ENCODE measurements around the gene YIPF1.
A peak's percentile ranks its signal among the peaks of the same experiment; 100 is the strongest.
"Not testable (repeated sequence)": the region's sequence is repeated elsewhere in the genome, so short reads cannot be mapped to it uniquely, and the experiment has no call there.

YIPF1 gene

DNA sequence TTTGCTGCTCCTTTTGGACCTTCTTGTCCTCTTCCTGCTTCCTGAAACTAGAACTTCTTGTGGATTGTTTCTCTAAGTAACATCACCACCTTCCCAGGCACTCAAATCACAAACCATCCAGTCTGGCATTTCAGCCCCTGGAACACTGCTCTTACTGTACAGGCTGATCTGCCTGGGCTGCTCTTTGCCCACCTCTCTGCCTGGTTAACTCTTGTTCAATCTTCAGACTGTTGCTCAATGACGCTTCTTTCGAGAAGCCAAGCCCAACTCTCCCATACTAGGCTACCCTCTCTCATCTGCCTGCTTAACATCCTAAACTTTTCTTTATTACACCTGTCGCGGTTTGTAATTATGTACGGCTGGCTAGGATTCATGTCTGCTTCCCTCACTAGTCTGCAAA is 5.0 kb upstream of the YIPF1 start:
- no peak for DNase-seq (ENCODE audit: low spot score)

DNA sequence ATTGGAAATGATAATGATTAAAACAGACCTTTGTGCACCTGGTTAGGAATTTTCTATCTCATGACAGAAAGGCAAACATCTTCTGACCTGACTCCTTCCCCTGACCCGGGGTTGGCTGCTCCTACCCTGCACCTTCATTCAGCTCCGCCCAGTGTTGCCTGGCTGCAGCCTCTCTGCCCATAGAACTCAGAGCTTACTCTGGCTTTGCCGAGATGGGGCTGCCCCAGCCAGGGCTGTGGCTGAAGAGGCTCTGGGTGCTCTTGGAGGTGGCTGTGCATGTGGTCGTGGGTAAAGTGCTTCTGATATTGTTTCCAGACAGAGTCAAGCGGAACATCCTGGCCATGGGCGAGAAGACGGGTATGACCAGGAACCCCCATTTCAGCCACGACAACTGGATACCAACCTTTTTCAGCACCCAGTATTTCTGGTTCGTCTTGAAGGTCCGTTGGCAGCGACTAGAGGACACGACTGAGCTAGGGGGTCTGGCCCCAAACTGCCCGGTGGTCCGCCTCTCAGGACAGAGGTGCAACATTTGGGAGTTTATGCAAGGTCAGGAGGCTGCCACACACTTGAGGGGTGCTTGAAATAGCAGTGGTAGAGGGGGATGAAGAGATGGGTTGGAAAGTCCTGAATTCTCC is 4.5 kb upstream of the YIPF1 start, which contains the start of gene DIO1:
Gene DIO1 (plus strand): TSS at position 189 of the 638 bp plus-strand sequence. CDS start 24 bp downstream, at position 213.
- DNase-seq (ENCODE audit: low spot score): no peak

DNA sequence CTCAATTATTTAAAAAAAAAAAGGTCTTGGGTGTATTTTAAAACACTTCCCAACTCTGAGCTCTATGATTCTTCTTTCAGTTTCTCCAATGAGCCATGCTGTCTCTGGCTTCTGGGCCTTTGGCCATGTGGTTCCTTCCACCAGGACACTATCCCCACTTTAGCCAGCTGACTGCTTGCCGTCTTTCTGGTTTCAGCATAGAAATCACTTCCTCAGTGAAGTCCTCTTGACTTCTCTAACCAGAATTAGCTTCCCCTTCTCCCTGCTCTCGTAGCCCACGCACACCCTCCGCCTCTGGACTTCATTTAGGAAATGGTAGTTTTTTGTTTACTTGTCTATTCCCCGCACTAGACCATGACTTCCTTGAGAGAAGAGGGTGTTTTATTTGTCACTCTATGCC is 3.3 kb upstream of the YIPF1 start:
- no peak for DNase-seq (ENCODE audit: low spot score)

DNA sequence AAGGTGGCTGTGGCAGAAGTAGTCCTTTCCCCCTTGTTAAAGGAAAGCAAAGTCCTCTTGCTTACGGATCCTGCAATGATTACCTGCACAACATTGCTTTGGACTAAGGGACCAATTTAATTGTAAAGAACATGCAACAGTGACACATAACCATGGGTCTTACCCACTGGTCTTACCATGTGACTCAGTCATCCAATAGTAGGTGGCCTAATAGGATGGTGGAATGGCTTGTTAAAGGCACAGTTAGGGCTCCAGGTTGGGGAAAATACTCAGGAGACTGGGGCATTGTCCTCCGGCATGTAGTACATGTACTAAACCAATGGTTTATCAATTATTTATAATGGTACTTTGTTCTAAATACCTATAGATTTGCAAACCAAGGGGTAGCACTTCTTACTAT is 2.1 kb upstream of the YIPF1 start:
- no peak for DNase-seq (ENCODE audit: low spot score)

DNA sequence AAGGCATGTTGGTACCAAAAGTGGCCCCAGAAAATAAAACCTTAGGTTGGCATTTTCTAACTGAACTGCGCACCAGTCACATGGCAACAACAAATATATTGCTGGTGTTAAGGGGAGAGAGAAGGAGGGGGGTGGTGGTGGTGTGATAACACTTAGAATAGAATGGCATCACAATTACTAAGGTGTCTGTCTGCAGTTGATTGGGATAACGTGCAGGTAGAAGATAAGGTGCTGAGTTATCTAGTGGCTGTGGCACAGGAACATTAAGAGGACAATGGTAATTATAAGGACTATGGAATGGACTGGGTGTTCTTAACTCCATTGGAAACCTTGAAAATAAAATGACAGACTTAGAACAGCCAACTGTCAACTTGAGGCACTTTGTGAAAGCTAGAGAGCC is 1.4 kb upstream of the YIPF1 start:
- no peak for DNase-seq (ENCODE audit: low spot score)

DNA sequence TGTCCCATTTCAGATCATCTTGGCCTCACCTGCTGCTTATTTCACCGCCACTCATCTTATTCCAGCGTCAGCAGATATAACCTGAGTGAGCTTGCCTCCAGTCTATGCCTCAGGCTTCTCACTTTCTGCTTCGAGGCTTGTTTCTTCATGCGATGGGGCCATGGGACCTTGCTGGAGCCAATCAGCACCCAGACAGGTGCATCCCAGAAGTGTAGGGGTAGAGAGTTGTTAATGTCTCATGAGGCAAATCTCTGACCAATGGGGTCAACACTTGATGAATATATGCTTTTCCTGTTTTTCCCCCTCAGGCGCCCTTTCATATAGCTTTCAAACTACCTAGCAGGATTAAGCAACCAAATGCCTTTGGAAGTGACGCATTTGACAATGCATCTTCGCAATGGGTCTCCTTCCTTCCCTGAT is 935 bp upstream of the YIPF1 start:
- DNase-seq (ENCODE audit: low spot score): no peak

DNA sequence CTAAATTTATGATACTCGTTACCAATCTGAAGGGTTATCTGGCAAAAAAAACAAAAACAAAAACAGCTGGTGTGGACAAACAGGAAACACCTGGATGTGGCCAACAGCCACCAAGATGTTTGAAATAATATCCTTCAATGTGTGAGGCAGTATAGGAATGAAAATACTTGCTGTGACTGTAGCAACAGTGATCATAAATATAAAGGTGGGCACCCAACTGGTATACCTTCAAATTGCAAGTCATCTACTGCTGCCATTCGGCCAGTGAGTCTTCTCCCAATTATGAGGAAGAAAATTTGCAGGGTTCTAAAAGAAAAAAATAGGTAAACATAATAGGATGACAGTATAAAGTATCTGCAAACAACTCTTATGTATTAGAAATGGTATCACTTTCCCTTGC is 916 bp downstream of the YIPF1 start:
- DNase-seq (ENCODE audit: low spot score): no peak

DNA sequence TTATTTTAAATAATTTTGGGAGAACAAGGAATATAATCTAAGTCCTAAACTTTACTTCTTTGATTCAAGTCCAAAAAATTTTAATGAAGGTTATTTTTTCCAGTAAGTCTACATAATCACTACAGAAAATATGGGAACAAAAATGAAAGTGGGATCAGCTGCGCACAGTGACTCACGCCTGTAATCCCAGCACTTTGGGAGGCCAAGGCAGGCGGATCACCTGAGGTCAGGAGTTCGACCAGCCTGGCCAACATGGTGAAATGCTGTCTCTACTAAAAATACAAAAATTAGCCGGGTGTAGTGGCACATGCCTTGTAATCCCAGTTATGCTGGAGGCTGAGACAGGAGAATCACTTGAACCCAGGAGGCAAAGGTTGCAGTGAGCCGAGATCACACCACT is 6.0 kb downstream of the YIPF1 start:
- not testable (repeated sequence) for DNase-seq (ENCODE audit: low spot score)

DNA sequence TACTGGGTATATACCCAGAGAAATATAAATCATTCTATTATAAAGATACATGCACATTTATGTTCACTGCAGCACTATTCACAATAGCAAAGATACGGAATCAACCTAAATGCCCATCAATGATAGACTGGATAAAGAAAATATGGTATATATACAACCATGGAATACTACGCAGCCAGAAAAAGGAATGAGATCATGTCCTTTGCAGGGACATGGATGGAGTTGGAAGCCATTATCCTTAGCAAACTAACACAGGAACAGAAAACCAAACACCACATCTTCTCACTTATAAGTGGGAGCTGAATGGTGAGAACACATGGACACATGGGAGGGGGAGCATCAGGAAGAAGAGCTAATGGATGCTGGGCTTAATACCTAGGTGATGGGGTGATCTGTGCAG is 7.7 kb downstream of the YIPF1 start:
- not testable (repeated sequence) for DNase-seq (ENCODE audit: low spot score)

DNA sequence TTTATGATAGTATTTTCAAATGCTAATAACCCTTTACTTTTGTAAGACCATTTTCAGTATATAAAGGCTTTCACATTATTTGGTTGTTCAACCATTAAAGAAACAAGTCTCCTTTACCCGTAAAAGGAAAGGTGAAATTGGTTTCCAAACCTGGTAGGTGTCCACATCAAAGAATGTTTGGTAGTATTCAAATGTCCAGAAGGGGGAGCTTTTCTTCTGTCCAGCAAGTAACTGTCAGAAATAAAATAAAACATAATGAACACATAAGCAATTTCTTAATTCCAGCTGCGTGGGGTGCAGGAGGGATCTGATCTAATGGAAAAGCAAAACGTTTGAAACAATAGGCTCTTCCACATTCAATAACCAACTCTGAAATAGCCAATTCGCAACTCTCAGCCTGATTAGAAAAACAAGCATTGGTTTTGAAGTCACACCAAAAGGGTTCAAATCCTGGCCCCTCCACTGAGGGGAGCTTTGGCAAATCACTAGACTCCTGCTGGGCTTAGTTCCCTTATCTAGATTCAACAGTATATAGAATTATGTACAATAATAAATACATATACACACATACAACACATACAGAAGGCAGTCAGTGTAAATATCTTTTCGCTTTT is 11.0 kb downstream of the YIPF1 start:
- DNase-seq (ENCODE audit: low spot score): peak; percentile 58

DNA sequence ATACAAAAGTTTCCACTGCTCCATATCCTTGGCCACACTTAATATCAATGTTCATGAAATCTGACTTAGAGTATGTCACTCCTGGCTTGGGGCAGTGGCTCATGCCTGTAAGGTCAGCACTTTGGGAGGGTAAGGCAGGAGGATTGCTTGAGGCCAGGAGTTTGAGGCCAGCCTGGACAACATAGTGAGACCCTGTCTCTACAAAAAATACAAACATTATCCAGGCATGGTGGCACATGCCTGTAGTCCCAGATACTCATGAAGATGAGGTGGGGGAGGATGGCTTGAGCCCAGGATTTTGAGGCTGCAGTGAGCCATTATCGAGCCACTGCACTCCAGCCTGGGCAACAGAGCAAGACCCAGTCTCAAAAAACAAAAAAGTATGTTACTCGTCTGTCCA is 14.4 kb downstream of the YIPF1 start:
- not testable (repeated sequence) for DNase-seq (ENCODE audit: low spot score)

DNA sequence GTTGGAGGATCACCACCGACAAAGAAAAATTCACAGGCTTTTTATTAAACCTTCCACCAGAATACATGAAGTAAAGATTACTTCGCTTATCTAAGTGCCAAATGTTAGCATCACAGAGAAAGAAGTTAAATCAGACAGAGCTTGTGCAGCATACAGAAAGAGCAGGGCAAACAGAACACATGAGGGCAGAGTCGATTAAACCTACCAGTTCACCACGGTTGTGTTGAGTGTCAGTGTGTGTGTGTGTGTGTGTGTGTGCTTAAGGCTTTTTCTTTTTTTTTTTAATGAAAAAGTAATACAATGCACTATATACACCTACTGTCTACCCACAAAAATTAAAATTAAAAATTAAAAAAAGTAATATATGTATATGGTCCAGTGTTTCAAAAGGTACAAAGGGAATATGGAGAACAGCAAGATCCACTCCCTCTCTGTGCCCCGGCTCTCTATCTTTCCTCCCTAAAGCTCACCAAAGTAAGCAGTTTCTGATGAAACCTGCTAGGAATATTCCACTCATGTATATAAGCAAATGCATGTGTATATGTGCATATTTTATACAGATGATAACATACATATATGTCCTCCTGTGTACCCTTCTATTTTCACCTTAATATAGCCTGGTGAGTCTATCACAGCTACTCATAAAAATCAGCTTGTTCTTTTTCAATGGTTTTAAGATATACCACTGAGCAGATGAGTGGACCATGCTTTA is 17.7 kb downstream of the YIPF1 start:
- DNase-seq (ENCODE audit: low spot score): no peak

DNA sequence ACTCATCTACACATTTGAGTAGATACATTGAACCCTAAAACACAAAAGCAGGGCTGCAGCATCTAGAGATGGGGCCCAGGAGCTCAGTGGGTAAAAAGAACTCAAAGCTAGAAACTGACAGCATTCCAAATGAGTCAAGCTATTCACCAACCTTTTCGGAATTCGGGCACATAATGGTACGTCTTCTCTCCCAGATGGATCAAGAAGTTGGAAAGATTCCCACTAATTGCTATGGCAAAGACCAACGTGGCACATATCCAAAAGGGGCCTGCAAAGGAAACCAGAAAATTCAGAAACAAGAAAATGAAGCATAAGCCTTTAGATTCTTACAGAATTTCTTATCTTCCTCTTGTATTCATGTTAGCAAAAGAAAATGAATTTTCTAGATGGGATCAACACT is 18.4 kb downstream of the YIPF1 start:
- DNase-seq (ENCODE audit: low spot score): no peak

DNA sequence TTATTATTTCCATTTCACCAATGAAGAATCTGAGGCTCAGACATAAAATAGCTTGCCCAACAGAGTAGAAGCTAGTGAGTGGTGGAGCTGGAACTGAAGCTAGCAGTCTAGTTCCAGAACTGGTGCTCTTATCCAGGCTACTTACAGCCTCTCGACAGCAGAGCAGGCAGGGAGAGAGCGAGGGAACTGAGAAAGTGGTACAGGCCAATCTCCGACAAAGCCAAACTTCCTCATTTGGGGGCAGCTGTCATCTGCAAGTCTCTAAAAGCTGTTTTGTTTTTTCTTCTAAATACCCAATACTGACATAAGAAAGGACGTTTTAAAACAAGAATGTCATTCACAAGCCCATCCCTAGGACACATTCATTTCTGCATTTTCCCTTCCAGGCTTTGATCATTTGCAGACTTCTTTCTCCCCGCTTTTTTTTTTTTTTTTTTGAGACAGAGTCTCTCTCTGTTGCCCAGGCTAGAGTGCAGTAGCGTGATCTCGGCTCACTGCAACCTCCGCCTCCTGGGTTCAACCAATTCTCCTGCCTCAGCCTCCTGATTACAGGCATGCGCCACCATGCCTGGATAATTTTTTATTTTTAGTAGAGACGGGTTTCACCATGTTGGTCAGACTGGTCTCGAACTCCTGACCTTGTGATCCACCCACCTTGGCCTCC is 20.0 kb downstream of the YIPF1 start:
- no peak for DNase-seq (ENCODE audit: low spot score)

DNA sequence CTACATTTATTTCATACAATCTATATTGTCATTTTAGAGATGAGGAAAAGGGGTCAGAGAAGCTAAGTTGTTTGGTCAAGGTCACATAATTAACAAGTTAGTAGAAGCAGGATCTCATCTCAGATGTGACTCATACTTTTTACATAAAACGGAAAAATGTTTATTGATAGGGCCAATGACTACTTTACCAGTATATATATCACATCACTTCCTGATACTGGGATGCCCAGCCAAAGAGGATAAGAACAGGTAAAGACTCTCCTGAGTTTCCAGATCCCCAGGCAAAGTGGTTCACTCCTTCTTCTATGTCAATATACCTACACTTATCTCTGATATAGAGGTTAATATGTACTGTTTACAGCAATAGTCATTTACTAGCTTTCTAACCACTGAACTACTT is 21.0 kb downstream of the YIPF1 start:
- no peak for DNase-seq (ENCODE audit: low spot score)

DNA sequence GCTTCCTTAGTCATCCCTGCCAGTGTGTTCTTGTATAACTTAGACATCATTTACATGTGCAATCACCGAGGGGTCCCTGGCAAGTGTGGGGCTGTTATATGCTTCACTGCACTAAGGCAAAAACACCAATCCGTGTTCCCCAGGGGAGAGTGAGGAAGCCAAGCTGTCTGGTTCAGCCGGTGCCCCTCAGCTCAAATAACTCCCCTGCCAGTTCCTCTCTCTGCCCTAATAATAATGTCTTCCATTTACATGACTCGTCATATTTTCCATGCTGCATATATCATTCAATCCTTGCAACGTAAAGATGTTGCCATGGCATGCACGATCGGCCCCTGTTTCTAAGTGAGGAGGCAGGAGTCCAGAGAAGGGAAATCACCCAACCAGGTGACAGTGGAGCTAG is 27.1 kb downstream of the YIPF1 start:
- no peak for DNase-seq (ENCODE audit: low spot score)

DNA sequence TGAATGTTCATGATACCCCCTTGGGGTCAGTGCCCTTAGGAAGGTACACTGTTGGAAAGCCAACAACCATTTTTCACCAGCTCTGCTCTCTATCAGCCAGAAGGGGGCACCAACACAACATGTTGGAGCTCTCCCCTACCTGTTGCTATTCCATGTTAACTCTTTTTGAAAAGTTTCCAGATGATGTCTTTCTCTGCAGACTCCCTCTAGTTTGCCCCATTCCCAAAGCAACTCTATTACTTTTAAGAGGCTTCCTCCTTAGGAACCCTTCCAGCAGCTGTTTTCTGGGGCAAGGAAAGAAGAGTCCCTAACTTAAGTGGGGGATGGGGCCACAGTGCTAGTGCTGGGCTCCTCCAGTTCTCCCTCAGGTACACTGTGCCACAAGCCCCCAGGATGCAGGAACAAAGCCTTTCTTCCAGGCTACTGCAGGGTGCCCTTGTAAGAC is 28.6 kb downstream of the YIPF1 start:
- peak; percentile 68 for DNase-seq (ENCODE audit: low spot score)

DNA sequence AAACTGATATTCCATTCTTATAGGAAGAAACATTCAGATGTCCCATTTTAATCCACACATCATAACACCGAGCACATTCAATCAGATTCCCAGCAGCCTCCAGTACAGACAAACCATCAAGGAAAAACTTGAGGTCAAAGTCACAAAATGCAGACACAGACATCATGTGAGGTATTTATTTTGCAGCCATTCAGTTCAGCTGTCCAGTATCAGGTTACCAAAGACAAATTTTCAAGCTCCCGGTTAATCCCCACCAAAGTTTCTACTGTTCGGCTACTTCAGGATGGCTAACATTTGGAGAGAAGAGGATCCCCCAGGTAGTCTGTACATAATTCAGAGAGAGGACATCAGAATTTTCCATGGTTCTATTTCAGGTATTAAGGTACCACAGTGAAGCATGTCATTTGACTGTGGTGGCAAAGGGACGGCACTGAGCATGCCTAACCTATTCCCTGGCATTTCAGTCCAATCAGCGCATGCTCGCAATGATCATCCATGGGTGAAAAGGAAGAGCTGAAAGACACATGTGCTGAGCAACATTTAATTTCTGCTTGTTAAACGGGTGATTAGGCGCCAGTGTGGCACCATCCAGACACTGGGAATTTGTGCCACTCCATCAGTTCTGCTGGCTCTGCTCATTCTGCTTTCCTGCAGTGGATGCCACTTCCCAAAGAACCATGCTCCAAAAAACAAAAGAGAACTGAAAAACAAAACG is 37.9 kb downstream of the YIPF1 start:
- no peak for DNase-seq (ENCODE audit: low spot score)

DNA sequence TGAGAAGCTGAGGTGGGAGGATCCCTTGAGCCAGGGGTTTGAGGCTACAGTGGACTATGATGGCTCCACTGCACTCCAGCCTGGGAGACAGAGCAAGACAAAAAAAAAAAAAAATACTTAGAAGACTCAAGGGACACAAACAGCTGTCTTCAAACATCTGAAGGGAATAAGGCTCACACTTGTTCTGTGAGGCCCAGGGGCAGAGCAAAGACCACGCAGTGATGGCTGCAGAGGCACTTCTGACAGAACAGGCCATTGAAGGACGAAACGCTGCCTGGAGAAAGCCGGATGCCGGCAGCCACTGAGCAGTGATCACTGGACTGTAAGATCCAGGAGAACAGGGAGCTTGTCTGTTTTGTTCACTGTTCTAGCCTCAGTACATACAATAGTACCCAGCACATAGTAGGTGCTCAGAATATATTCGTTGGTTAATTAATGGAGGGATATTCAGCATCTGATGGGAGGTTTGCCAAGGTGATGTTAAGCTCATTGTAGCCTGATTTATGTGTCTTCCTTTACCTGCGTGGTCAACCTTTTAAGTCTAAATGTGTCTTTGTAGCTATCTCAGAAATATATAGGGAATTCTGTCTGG is 39.4 kb downstream of the YIPF1 start:
- DNase-seq (ENCODE audit: low spot score): no peak

DNA sequence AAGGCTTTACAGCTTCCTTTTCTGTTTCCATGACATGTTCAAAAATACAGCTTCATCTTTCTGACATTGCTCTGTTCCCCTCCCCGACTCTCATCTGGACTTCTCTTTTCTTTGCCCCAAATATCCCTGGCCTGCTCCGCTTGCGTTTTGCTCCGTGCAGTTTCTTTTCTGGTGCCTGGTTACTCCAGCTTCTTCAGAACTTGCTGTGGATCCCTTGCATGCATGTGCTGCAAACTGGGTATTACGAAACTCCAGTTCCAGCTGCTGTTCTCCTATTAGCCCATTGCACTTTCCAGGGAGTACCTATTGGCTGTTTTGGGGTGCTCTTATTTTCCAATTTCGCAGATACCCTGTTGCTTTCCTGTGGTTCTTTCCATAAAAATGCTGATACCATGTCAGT is 41.6 kb downstream of the YIPF1 start:
- DNase-seq (ENCODE audit: low spot score): no peak

DNA sequence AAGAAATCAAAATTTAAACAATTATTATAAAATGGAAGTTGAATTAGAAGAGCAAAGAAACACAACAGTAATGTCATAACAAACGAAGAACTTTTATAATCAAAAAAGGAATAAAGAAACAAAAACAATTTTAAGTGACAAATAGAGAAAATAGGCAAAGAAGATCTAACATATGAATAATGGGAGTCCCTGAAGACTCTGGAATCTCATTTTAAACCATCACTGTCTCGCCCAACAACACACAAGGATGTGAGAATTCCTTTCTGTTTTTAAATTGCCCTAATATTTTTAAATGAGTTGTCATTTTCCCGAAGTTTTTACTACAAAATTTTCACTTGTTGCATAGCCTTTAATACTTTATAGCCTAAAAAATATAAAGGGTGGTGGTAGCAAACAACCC is 47.2 kb downstream of the YIPF1 start:
- DNase-seq (ENCODE audit: low spot score): no peak

DNA sequence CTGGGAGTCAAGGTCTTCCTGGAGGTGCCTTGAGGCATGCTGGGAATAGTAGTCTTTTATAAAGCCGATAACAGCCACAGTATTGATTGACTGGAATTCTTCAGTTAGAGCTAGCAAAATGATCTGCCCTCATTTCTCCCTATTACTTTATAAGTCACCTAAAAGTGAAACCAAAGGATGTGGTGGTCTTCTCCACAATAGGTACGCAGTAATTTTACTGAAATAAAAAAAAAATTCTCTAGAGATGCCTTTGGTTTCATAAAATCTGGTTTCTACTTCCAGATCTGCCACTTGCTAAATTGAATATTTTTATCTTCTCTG is 51.0 kb downstream of the YIPF1 start:
- no peak for DNase-seq (ENCODE audit: low spot score)

Measured in AG20443 (cell line).